ENCODE data around the gene ATG4B. TPM values are rescaled to one million over a fixed set of nuclear protein-coding genes. Genes with fewer than 3 reads are reported as not detected.

The ATG4B gene
- total and polyA plus RNA-seq, 2 of the 8 experiments (the other 6 are each of a cell fraction or from before 2014, with no cell fraction given): 103 to 155 TPM

DNA sequence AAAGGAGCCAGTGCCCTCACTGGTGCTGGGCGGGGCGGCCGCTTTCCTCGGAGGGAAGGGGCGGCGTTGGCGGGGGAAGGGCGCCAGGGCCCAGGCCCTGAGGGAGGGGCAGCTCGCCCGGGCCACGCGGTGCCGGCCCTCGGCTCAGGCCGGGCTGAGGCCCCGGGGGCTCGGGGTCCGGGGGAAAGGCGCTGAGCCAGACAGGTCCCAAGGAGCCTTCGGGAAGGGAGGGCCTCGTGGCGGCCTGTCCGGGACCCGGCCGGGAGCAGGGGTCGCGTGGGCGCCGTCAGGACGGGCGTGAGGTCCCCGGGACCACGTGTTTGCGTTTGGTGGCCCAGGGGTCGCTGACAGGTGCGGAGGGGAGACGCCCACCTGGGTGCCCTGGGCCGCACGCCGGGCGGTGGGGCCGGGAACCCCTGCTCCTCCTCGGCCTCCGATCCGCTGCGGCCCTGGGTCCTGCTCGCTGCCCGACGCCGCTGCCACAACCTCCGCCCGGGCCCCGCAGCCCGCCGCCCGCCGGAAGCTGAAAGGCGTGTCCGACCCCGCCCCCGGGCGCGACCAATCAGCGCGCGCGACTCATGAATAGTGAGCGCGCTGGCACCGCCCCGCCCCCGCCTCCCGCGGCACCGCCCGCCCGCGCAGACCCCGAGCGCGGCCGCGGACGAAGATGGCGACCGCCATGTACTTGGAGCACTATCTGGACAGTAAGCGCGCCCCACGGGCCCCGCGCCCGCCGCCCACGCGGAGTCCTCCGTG is 64.1 kb downstream of the ATG4B start, which contains the start of gene ING5 (continued):
- TF ChIP-seq POLR2AphosphoS5 (IDR thresholded peaks at IDR 0.05; ENCODE audit: low read depth, low read length) (peak; percentile 86), CTBP2 (IDR thresholded peaks at IDR 0.05; ENCODE audit: borderline replicate concordance, insufficient read depth, insufficient read length, low read length) (no peak)

All from H1 (cell line).